ENCODE measurements around the gene TLN1. TPM values are rescaled to one million over a fixed set of nuclear protein-coding genes. Genes with fewer than 3 reads are reported as not detected.

Gene TLN1
- total RNA-seq, 2 donors from 2014 or later = 177 to 196 TPM

DNA sequence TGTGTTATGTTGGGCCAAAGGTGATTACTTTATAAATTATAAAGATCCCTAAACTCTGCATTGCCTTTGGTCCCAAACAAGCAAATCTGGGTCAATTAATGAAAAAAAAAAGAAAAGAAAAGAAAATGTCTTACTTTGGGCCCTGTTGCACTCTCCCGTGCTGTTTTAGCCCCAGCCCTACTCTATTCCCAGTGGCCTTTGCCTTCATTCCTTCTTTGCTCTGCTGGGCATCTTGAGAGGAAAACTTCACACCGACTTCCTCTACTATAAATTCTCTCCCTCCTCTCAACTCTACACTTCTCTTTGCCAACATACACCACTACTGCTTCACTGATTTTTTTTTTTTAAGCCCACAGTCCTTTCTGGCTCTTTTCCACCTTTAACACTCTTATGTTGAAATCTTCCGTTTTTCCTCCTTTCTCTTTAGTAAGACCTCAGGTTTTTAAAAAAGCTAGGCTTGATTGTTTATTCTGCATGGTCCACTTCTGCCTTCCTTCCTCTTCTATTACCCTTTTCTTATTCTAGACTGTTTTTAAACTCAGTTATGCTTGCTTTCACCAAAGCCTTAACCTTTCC, 26.6 kb upstream of the TLN1 start:
- no peaks in the 10 kb centered on the region for H3K27me3 ChIP-seq
- H3K4me3 ChIP-seq = no peak overlapping the region
- no peaks in the 10 kb centered on the region for H3K9me3 ChIP-seq
- TF ChIP-seq, protein P1, sequence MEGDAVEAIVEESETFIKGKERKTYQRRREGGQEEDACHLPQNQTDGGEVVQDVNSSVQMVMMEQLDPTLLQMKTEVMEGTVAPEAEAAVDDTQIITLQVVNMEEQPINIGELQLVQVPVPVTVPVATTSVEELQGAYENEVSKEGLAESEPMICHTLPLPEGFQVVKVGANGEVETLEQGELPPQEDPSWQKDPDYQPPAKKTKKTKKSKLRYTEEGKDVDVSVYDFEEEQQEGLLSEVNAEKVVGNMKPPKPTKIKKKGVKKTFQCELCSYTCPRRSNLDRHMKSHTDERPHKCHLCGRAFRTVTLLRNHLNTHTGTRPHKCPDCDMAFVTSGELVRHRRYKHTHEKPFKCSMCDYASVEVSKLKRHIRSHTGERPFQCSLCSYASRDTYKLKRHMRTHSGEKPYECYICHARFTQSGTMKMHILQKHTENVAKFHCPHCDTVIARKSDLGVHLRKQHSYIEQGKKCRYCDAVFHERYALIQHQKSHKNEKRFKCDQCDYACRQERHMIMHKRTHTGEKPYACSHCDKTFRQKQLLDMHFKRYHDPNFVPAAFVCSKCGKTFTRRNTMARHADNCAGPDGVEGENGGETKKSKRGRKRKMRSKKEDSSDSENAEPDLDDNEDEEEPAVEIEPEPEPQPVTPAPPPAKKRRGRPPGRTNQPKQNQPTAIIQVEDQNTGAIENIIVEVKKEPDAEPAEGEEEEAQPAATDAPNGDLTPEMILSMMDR (IDR thresholded peaks at IDR 0.05) = no peak
- H3K36me3 ChIP-seq = no peaks in the 10 kb centered on the region
- no peak overlapping the region for H3K9ac ChIP-seq (ENCODE audit: low read depth in 2 of 2, low read length in 2 of 2)
- no peak overlapping the region for H3K27ac ChIP-seq
- peaks cover 5% of the 10 kb centered on the region for H3K4me1 ChIP-seq
- intact Hi-C loops (cut with DNase I) = no loop called here
- DNase-seq = no peak

DNA sequence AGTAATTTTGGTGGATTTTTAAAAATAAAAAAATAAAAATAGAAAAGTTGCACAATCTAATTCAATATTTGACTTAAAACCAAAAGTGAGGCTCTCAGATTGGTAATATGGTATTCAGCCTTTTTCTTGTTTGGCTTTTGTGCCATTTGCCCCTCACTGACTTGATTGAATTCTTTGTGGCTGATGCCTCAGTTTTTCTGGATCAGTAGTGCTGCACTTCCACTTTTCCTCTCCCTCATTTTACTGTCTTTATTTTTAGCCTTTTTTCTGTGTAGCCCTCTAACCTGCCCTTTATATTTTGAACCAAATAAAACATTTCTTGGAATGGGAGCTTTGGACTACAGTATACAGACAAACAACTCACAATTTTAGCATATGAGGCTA, 25.9 kb upstream of the TLN1 start:
- TF ChIP-seq, protein P1 (IDR thresholded peaks at IDR 0.05) = no peak
- H3K4me3 ChIP-seq = peak overlapping the region; percentile 52
- no peaks in the 10 kb centered on the region for H3K36me3 ChIP-seq
- H3K9ac ChIP-seq (ENCODE audit: low read depth in 2 of 2, low read length in 2 of 2) = peak overlapping the region in 1 of 2 donors; percentile 81
- intact Hi-C loops (cut with DNase I) = no loop called here
- H3K27ac ChIP-seq = peak overlapping the region; percentile 81
- no peaks in the 10 kb centered on the region for H3K27me3 ChIP-seq
- no peaks in the 10 kb centered on the region for H3K9me3 ChIP-seq
- DNase-seq = no peak
- peaks cover 5% of the 10 kb centered on the region for H3K4me1 ChIP-seq

DNA sequence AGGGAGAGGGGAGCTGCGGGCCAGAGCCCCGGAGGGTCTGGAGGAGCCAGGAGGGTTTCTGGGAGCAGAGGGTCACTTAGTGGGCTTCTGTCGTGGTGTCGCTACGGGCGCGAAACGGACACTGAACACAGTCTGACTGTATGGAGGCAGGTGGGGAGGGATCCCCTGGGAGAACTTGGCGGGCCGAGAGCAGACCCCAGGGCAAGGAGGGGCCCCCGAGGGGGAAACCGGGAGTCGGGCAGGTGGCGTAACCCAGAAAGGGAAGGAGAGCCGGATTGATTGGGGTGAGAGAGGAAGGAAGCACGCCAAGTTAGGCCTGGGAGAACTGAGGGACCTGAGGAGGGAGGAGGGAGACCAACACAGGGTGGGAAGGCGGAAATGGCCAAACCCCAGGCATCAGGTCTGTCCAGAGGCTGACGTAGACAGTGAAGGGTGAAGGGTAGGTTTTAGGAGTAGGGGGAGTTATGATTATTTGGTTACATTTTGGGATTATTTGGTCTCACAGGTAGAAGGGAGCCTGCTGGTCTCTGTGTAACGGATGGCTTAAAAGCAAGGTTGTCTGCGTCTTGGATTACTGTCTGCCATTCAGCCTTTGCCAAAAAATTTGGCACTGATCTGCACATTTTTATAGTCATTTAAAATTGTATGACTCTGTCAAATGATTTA, 25.4 kb upstream of the TLN1 start:
- peak; percentile 75 for DNase-seq
- Histone ChIP-seq H3K27ac (peak overlapping the region; percentile 81), H3K36me3 (no peaks in the 10 kb centered on the region), H3K9ac (ENCODE audit: low read depth in 2 of 2, low read length in 2 of 2) (peak overlapping the region; percentile 81 to 90), H3K9me3 (no peaks in the 10 kb centered on the region), H3K4me3 (peak overlapping the region; percentile 52), H3K4me1 (peaks cover 5% of the 10 kb centered on the region), H3K27me3 (no peaks in the 10 kb centered on the region)
- intact Hi-C loops (cut with DNase I) = no loop called here
- TF ChIP-seq, protein P1 (IDR thresholded peaks at IDR 0.05) = no peak

DNA sequence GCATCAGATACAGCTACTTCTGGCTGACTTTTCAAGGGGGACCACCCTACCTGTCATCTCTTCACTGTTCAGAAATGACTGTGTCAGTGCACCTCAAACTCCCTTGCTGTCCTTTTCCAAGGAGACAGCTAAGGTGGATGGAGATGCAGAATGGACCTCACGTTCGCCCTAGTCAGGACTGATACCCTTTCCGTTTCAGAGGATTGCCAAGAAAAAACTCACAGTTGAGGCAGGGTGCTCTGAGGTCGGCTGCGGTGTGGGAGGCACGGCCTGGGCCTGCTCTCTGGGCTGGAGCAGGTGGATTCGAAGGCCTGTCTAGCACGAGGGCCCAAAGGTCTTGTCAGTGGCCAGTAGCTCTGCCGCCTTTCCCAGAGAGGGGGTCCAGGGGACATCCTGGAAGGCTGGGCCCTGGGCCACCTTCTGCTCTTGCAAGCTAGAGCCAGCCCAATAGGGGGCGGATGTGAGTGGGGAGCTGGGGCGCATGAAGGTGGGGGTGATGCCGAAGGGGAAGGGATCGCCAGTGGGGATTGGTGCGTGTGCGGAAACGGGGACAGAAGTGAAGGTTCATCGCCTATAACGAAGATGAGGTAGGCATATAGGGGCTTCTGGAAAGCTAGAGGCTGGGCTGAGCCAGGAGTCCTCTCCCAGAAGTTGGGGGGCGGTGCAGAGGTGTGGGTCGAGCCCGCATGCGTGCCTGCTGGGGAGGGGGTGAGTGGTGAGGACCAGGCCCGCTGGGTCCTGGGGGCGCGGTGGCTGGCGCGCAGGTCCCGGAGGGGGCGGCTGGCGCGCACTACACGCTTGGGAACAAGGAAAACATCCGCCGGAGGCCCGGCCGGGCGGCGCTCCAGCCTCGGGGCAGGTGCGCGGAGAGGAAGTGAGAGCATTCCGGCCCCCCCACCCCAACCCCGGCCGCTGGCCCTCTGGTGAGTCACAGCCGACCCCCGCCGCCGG, 24.6 kb upstream of the TLN1 start:
- TF ChIP-seq, protein P1 (IDR thresholded peaks at IDR 0.05) = peak; percentile 63
- H3K9me3 ChIP-seq = no peaks in the 10 kb centered on the region
- peak; percentile 85 for DNase-seq
- H3K9ac ChIP-seq (ENCODE audit: low read depth in 2 of 2, low read length in 2 of 2) = peak overlapping the region; percentile 81 to 90
- H3K4me1 ChIP-seq = peaks cover 5% of the 10 kb centered on the region
- H3K36me3 ChIP-seq = no peaks in the 10 kb centered on the region
- H3K27me3 ChIP-seq = no peaks in the 10 kb centered on the region
- H3K4me3 ChIP-seq = peak overlapping the region; percentile 52
- intact Hi-C loops (cut with DNase I) = no loop called here
- H3K27ac ChIP-seq = peak overlapping the region; percentile 81

DNA sequence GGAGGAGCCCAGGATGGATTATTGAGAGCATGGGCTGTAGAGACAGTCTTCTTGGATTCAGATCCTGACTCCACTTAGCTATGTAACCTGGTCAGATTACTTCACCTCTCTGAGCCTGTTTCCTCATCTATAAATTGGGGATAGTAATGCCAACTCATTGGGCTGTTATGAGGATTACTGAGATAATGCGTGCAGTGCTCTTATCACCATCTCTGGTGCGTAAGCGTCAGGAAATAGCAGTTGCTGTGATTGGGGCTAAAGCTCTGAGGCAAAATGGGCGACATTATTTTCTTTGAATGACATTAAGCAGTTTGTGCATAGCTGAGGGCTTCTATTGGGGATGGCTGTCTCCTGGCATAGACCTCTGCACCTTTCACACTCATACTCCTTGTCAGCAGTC, 23.1 kb upstream of the TLN1 start:
- no peaks in the 10 kb centered on the region for H3K27me3 ChIP-seq
- no peaks in the 10 kb centered on the region for H3K36me3 ChIP-seq
- no peak overlapping the region for H3K9ac ChIP-seq (ENCODE audit: low read depth in 2 of 2, low read length in 2 of 2)
- intact Hi-C loops (cut with DNase I) = no loop called here
- peaks cover 5% of the 10 kb centered on the region for H3K4me1 ChIP-seq
- H3K9me3 ChIP-seq = no peaks in the 10 kb centered on the region
- DNase-seq = no peak
- TF ChIP-seq, protein P1 (IDR thresholded peaks at IDR 0.05) = no peak
- no peak overlapping the region for H3K27ac ChIP-seq
- no peak overlapping the region for H3K4me3 ChIP-seq

All from colonic mucosa (tissue), 4 donors.